ENCODE data around the gene CENPH. TPM values are rescaled to one million over a fixed set of nuclear protein-coding genes. Genes with fewer than 3 reads are reported as not detected.

Gene CENPH
- total and polyA plus RNA-seq, 4 donors, result 0.33 to 14.6 (median 0.77) TPM

DNA sequence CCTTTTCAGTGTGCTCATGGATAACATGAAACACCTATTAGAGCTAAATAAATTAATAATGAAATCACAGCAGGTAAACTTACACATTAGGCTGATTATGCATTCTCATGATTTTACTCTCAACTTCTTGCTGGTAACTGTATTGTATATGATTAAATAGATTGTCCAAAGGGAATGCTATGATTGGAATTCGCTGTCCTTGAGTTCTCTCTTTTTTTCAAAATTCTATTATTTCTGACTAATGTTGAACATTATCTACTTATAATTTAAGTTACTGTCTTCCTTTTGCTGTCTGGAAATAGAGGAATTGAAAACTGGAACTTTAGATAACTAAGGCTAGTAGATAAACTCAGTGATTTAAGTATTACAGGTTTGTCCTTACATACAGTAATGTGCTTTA, 13.1 kb downstream of the CENPH start:
- no peaks in the 10 kb centered on the region for H3K9me3 ChIP-seq (ENCODE audit: control insufficient read depth in 4 of 4, low read length in 3 of 4)
- no peaks in the 10 kb centered on the region for H3K27me3 ChIP-seq (ENCODE audit: control insufficient read depth in 4 of 4, insufficient read depth in 4 of 4, low read length in 3 of 4)
- 96% methylated on average over 1 of the region's 1 CpG for WGBS
- DNase-seq (ENCODE audit: low spot score), result no peak
- no peak overlapping the region for H3K27ac ChIP-seq (ENCODE audit: low read depth in 1 of 2, low read length in 2 of 2)
- no peaks in the 10 kb centered on the region for H3K36me3 ChIP-seq (ENCODE audit: control insufficient read depth in 4 of 4, insufficient read depth in 3 of 4, low read depth in 1 of 4, low read length in 3 of 4)
- TF ChIP-seq, protein P1, sequence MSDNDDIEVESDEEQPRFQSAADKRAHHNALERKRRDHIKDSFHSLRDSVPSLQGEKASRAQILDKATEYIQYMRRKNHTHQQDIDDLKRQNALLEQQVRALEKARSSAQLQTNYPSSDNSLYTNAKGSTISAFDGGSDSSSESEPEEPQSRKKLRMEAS (IDR thresholded peaks at IDR 0.05), result no peak
- TF ChIP-seq YY1 (IDR thresholded peaks at IDR 0.05) (no peak), NR2F2 (IDR thresholded peaks at IDR 0.05) (no peak), SP1 (IDR thresholded peaks at IDR 0.05) (no peak), EGR1 (IDR thresholded peaks at IDR 0.05; ENCODE audit: low read depth in 2 of 2) (no peak), RXRA (IDR thresholded peaks at IDR 0.05) (no peak), HNF4G (IDR thresholded peaks at IDR 0.05) (no peak), JUND (IDR thresholded peaks at IDR 0.05) (no peak), HNF4A (conservative IDR thresholded peaks at IDR 0.05) (no peak), GABPA (IDR thresholded peaks at IDR 0.05 in 1 of 2, conservative IDR thresholded peaks at IDR 0.05 in 1 of 2) (no peak), FOXA2 (IDR thresholded peaks at IDR 0.05) (no peak), FOXA1 (IDR thresholded peaks at IDR 0.05) (no peak), RAD21 (IDR thresholded peaks at IDR 0.05) (no peak), TAF1 (conservative IDR thresholded peaks at IDR 0.05) (no peak)
- TF ChIP-seq, protein P2, sequence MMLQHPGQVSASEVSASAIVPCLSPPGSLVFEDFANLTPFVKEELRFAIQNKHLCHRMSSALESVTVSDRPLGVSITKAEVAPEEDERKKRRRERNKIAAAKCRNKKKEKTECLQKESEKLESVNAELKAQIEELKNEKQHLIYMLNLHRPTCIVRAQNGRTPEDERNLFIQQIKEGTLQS (IDR thresholded peaks at IDR 0.05), result no peak
- TF ChIP-seq, protein P3, sequence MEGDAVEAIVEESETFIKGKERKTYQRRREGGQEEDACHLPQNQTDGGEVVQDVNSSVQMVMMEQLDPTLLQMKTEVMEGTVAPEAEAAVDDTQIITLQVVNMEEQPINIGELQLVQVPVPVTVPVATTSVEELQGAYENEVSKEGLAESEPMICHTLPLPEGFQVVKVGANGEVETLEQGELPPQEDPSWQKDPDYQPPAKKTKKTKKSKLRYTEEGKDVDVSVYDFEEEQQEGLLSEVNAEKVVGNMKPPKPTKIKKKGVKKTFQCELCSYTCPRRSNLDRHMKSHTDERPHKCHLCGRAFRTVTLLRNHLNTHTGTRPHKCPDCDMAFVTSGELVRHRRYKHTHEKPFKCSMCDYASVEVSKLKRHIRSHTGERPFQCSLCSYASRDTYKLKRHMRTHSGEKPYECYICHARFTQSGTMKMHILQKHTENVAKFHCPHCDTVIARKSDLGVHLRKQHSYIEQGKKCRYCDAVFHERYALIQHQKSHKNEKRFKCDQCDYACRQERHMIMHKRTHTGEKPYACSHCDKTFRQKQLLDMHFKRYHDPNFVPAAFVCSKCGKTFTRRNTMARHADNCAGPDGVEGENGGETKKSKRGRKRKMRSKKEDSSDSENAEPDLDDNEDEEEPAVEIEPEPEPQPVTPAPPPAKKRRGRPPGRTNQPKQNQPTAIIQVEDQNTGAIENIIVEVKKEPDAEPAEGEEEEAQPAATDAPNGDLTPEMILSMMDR (IDR thresholded peaks at IDR 0.05; ENCODE audit: low read depth, low read length, missing input control), result no peak
- TF ChIP-seq, protein P4, sequence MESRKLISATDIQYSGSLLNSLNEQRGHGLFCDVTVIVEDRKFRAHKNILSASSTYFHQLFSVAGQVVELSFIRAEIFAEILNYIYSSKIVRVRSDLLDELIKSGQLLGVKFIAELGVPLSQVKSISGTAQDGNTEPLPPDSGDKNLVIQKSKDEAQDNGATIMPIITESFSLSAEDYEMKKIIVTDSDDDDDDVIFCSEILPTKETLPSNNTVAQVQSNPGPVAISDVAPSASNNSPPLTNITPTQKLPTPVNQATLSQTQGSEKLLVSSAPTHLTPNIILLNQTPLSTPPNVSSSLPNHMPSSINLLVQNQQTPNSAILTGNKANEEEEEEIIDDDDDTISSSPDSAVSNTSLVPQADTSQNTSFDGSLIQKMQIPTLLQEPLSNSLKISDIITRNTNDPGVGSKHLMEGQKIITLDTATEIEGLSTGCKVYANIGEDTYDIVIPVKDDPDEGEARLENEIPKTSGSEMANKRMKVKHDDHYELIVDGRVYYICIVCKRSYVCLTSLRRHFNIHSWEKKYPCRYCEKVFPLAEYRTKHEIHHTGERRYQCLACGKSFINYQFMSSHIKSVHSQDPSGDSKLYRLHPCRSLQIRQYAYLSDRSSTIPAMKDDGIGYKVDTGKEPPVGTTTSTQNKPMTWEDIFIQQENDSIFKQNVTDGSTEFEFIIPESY (IDR thresholded peaks at IDR 0.05), result no peak
- TF ChIP-seq, protein P5, sequence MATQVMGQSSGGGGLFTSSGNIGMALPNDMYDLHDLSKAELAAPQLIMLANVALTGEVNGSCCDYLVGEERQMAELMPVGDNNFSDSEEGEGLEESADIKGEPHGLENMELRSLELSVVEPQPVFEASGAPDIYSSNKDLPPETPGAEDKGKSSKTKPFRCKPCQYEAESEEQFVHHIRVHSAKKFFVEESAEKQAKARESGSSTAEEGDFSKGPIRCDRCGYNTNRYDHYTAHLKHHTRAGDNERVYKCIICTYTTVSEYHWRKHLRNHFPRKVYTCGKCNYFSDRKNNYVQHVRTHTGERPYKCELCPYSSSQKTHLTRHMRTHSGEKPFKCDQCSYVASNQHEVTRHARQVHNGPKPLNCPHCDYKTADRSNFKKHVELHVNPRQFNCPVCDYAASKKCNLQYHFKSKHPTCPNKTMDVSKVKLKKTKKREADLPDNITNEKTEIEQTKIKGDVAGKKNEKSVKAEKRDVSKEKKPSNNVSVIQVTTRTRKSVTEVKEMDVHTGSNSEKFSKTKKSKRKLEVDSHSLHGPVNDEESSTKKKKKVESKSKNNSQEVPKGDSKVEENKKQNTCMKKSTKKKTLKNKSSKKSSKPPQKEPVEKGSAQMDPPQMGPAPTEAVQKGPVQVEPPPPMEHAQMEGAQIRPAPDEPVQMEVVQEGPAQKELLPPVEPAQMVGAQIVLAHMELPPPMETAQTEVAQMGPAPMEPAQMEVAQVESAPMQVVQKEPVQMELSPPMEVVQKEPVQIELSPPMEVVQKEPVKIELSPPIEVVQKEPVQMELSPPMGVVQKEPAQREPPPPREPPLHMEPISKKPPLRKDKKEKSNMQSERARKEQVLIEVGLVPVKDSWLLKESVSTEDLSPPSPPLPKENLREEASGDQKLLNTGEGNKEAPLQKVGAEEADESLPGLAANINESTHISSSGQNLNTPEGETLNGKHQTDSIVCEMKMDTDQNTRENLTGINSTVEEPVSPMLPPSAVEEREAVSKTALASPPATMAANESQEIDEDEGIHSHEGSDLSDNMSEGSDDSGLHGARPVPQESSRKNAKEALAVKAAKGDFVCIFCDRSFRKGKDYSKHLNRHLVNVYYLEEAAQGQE (IDR thresholded peaks at IDR 0.05), result no peak
- no peak overlapping the region for H3K4me3 ChIP-seq (ENCODE audit: low read depth in 1 of 3, low read length in 3 of 3)
- no peak overlapping the region for H3K9ac ChIP-seq (ENCODE audit: low read depth in 1 of 2, low read length in 2 of 2)
- no peaks in the 10 kb centered on the region for H3K4me1 ChIP-seq (ENCODE audit: control insufficient read depth in 4 of 4, insufficient read depth in 4 of 4, low read length in 3 of 4)

All from liver (tissue), 9 donors.